GM18520 (cell line): Measurements from ENCODE around the gene KRTAP20-3.

Experiments
- ATAC-seq: cut with Tn5 transposase; IDR thresholded peaks from one replicate; pipeline ENCODE4 v1.9.1; 2021; ENCODE audit not compliant: unreplicated experiment

KRTAP20-3 gene

DNA sequence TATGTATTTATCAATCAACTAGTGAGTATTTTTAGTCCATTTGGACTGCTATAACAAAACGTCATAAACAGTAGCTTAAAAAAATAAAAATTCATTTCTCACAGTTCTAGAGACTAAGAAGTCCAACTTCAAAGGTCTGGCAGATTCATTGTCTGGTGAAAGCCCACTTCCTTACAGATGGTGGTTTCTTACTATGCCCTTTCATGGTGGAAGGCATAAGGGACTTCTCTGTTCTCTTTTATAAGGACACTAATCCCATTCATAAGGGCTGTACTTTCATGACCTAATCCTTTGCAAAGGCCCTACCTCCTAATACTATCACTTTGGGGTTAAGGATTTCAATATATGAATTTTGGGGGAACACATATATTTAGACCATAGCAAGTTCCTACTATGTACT lies 37.9 kb downstream of the KRTAP20-3 start:
- ATAC-seq = no peak

GRCh38 chr21:30684506-30684905 lies 41.8 kb downstream of the KRTAP20-3 start:
- ATAC-seq = no peak

- no peak for ATAC-seq
These were observed 47.2 kb downstream of the KRTAP20-3 start for GRCh38 chr21:30689822-30690221.
